ENCODE measurements around the gene TCEAL7.
"Not testable (repeated sequence)": the region's sequence is repeated elsewhere in the genome, so short reads cannot be mapped to it uniquely, and the experiment has no call there.

Gene TCEAL7

GRCh38 chrX:103329991-103330390, at the start of gene TCEAL7:
TCEAL7 (plus strand) TSS chrX:103330239; CDS start chrX:103331404, 1,165 bp downstream.
- no peak for DNase-seq (ENCODE audit: low read depth)
- TF ChIP-seq CTCF (IDR thresholded peaks at IDR 0.05; ENCODE audit: low read depth, low read length) (no peak), MYC (IDR thresholded peaks at IDR 0.05; ENCODE audit: low read depth, low read length) (no peak), MAX (IDR thresholded peaks at IDR 0.05; ENCODE audit: low read depth, low read length) (no peak), POLR2A (IDR thresholded peaks at IDR 0.05; ENCODE audit: extremely low read depth, insufficient read length) (no peak)
- H3K4me3 ChIP-seq (ENCODE audit: low read depth, low read length): no peak within 1 kb of the TSS

GRCh38 chrX:103293118-103293517, 36.9 kb upstream of the TCEAL7 start:
- DNase-seq (ENCODE audit: low read depth): no peak
- no peak overlapping the region for H3K4me3 ChIP-seq (ENCODE audit: low read depth, low read length)
- TF ChIP-seq POLR2A (IDR thresholded peaks at IDR 0.05; ENCODE audit: extremely low read depth, insufficient read length) (no peak), MYC (IDR thresholded peaks at IDR 0.05; ENCODE audit: low read depth, low read length) (no peak), MAX (IDR thresholded peaks at IDR 0.05; ENCODE audit: low read depth, low read length) (no peak), CTCF (IDR thresholded peaks at IDR 0.05; ENCODE audit: low read depth, low read length) (no peak)

- DNase-seq (ENCODE audit: low read depth): no peak
- no peak overlapping the region for H3K4me3 ChIP-seq (ENCODE audit: low read depth, low read length)
- TF ChIP-seq POLR2A (IDR thresholded peaks at IDR 0.05; ENCODE audit: extremely low read depth, insufficient read length) (no peak), CTCF (IDR thresholded peaks at IDR 0.05; ENCODE audit: low read depth, low read length) (no peak), MYC (IDR thresholded peaks at IDR 0.05; ENCODE audit: low read depth, low read length) (no peak), MAX (IDR thresholded peaks at IDR 0.05; ENCODE audit: low read depth, low read length) (no peak)
Measured at GRCh38 chrX:103304705-103305104, 25.3 kb upstream of the TCEAL7 start.

- not testable (repeated sequence) for H3K4me3 ChIP-seq (ENCODE audit: low read depth, low read length)
Measured at GRCh38 chrX:103305666-103306065, 24.4 kb upstream of the TCEAL7 start.

GRCh38 chrX:103309860-103310554, 20.0 kb upstream of the TCEAL7 start:
- H3K4me3 ChIP-seq (ENCODE audit: low read depth, low read length): no peak overlapping the region
- DNase-seq (ENCODE audit: low read depth): no peak
- TF ChIP-seq POLR2A (IDR thresholded peaks at IDR 0.05; ENCODE audit: extremely low read depth, insufficient read length): no peak
- TF ChIP-seq MAX (IDR thresholded peaks at IDR 0.05; ENCODE audit: low read depth, low read length): no peak
- no peak for TF ChIP-seq CTCF (IDR thresholded peaks at IDR 0.05; ENCODE audit: low read depth, low read length)
- TF ChIP-seq MYC (IDR thresholded peaks at IDR 0.05; ENCODE audit: low read depth, low read length): no peak

More at GRCh38 chrX:103305666-103306065, 24.4 kb upstream of the TCEAL7 start:
- not testable (repeated sequence) for DNase-seq (ENCODE audit: low read depth)

- H3K4me3 ChIP-seq (ENCODE audit: low read depth, low read length): no peak within 1 kb of the TSS
- no peak for DNase-seq (ENCODE audit: low read depth)
- TF ChIP-seq POLR2A (IDR thresholded peaks at IDR 0.05; ENCODE audit: extremely low read depth, insufficient read length) (no peak), MAX (IDR thresholded peaks at IDR 0.05; ENCODE audit: low read depth, low read length) (no peak)
Measured at GRCh38 chrX:103310555-103311398, 19.3 kb upstream of the TCEAL7 start, which contains the start of gene BEX2. BEX2 (minus strand) TSS chrX:103310990; CDS start chrX:103309976, 1,014 bp downstream.

Data from NB4 (cell line).